Neuronal stem cell (in vitro differentiated cells): ENCODE data around the gene GK.
"Not testable (repeated sequence)": the region's sequence is repeated elsewhere in the genome, so short reads cannot be mapped to it uniquely, and the experiment has no call there.

Experiments used
- DNase-seq: peaks from one replicate; pipeline ENCODE4 v3.0.0-alpha.2; 2013; ENCODE audit warnings: low spot score
- H2AFZ ChIP-seq: one replicate; pipeline ENCODE4 v1.6.1; 2013; ENCODE audit warnings: mild to moderate bottlenecking, low read length, inconsistent platforms
- H2AK5ac ChIP-seq: 2 replicates; pipeline ENCODE4 v1.6.1; 2013; ENCODE audit warnings: low read depth, mild to moderate bottlenecking, inconsistent platforms, low read length, moderate library complexity, mixed read lengths
- H2BK120ac ChIP-seq: 2 replicates; pipeline ENCODE4 v1.6.1; 2013; ENCODE audit warnings: low read depth, mild to moderate bottlenecking, inconsistent platforms, low read length, moderate library complexity, mixed read lengths
- H2BK12ac ChIP-seq: one replicate; pipeline ENCODE4 v1.6.1; 2013; ENCODE audit warnings: low read length, inconsistent platforms
- H2BK15ac ChIP-seq: 2 replicates; pipeline ENCODE4 v1.6.1; 2013; ENCODE audit warnings: mild to moderate bottlenecking, low read length, inconsistent platforms, mixed read lengths
- H2BK5ac ChIP-seq: one replicate; pipeline ENCODE4 v1.6.1; 2013; ENCODE audit warnings: inconsistent platforms, mild to moderate bottlenecking, low read length, moderate library complexity
- H3K14ac ChIP-seq: one replicate; pipeline ENCODE4 v1.6.1; 2013; ENCODE audit warnings: low read length, inconsistent platforms
- H3K18ac ChIP-seq: 2 replicates; pipeline ENCODE4 v1.6.1; 2013; ENCODE audit warnings: low read length, inconsistent platforms
- H3K23ac ChIP-seq: 2 replicates; pipeline ENCODE4 v1.6.1; 2013; ENCODE audit warnings: low read depth, mild to moderate bottlenecking, mixed read lengths, low read length, inconsistent platforms; ENCODE audit not compliant: poor library complexity
- H3K27ac ChIP-seq: replicated peaks from 3 replicates; pipeline ENCODE4 v1.5.1; 2013; ENCODE audit warnings: low read length, inconsistent platforms
- H3K27me3 ChIP-seq, 3 experiments: 2 replicates each; pipeline ENCODE4 v1.6.1; 2013; ENCODE audit warnings: low read length in 3 of 3, mild to moderate bottlenecking in 2 of 3, inconsistent platforms in 1 of 3, low read depth in 1 of 3, mixed read lengths in 1 of 3, moderate library complexity in 1 of 3; ENCODE audit not compliant: control insufficient read depth in 3 of 3, insufficient read depth in 3 of 3
- H3K36me3 ChIP-seq, 2 donors: replicated peaks in 1 of 2; 2 replicates each; pipeline ENCODE4 v1.6.1; 2013; ENCODE audit warnings: low read length in 2 of 2; ENCODE audit not compliant: control insufficient read depth in 2 of 2, insufficient read depth in 2 of 2
- H3K4ac ChIP-seq: 2 replicates; pipeline ENCODE4 v1.6.1; 2013; ENCODE audit warnings: inconsistent platforms, mild to moderate bottlenecking, low read length, moderate library complexity
- H3K4me1 ChIP-seq, 2 donors: 1 replicate in 1 of 2; 2 replicates in 1 of 2; pipeline ENCODE4 v1.6.1; 2013; ENCODE audit warnings: low read length in 2 of 2, low read depth in 1 of 2; ENCODE audit not compliant: control insufficient read depth in 2 of 2, insufficient read depth in 1 of 2
- H3K4me2 ChIP-seq: one replicate; pipeline ENCODE4 v1.6.1; 2013; ENCODE audit warnings: mild to moderate bottlenecking, low read length, inconsistent platforms; ENCODE audit not compliant: insufficient read depth, poor library complexity, severe bottlenecking
- H3K4me3 ChIP-seq, 2 donors: 2 replicates each; pipeline ENCODE4 v1.5.1; 2013; ENCODE audit warnings: low read length in 2 of 2, mild to moderate bottlenecking in 2 of 2, inconsistent platforms in 1 of 2, moderate library complexity in 1 of 2
- H3K79me1 ChIP-seq: one replicate; pipeline ENCODE4 v1.6.1; 2013; ENCODE audit warnings: low read depth, mild to moderate bottlenecking, inconsistent platforms, low read length, moderate library complexity
- H3K9ac ChIP-seq: one replicate; pipeline ENCODE4 v1.6.1; 2013; ENCODE audit warnings: mild to moderate bottlenecking, low read depth, low read length, inconsistent platforms; ENCODE audit not compliant: poor library complexity
- H3K9me3 ChIP-seq, 2 donors: replicated peaks in 1 of 2; 2 replicates each; pipeline versions ENCODE3 to v1.6.1; 2013; ENCODE audit warnings: low read length in 2 of 2, mild to moderate bottlenecking in 2 of 2, inconsistent platforms in 1 of 2, low read depth in 1 of 2, mixed read lengths in 1 of 2, moderate library complexity in 1 of 2; ENCODE audit not compliant: control insufficient read depth in 2 of 2, insufficient read depth in 1 of 2
- H4K8ac ChIP-seq: one replicate; pipeline ENCODE4 v1.6.1; 2013; ENCODE audit warnings: low read depth, mild to moderate bottlenecking, inconsistent platforms, low read length, moderate library complexity
- H4K91ac ChIP-seq: one replicate; pipeline ENCODE4 v1.6.1; 2013; ENCODE audit warnings: low read length, low read depth, mild to moderate bottlenecking, inconsistent platforms; ENCODE audit not compliant: poor library complexity
- WGBS, 2 donors: extraction: QIAGEN DNeasy Blood & Tissue Kit; methylation state at CpG; one replicate each; pipeline ENCODE4 v1.1.7; 2013; ENCODE audit warnings: missing lambda C conversion rate in 2 of 2, mixed read lengths in 1 of 2; ENCODE audit not compliant: insufficient read length in 2 of 2, insufficient replicate concordance in 1 of 2; ENCODE audit errors: extremely low coverage in 2 of 2; 5-methylcytosine and 5-hydroxymethylcytosine counted together

GK gene

DNA sequence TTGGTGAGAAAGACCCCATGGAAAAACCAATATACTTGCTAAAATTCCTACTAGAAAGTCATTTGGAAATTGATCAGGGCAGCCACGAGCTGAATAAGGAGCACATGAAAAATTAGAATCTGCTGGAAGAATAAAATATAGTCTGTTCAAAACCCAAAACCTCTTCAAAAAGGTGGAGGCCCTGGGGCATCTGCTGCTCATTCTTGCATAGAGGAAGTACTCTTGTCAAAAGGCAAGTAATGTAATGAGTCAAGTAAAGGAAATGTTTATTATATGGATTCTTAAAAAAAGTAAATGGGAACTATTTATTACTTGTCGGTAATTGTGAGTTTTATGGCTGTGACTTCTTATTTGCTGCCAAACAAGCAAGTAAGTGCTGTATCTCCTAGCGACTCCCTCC lies 109.5 kb downstream of the GK start:
- H3K4me1 ChIP-seq = no peaks in the 10 kb centered on the region
- WGBS, 2 donors = no CpG with 5 or more reads among the region's 3 CpGs
- no peaks in the 10 kb centered on the region for H3K36me3 ChIP-seq
- H2BK12ac ChIP-seq = no peak overlapping the region
- no peak overlapping the region for H4K8ac ChIP-seq
- H3K9me3 ChIP-seq = no peaks in the 10 kb centered on the region
- H2BK120ac ChIP-seq = no peak overlapping the region
- H2BK5ac ChIP-seq = no peak overlapping the region
- no peak overlapping the region for H4K91ac ChIP-seq
- no peak overlapping the region for H3K4ac ChIP-seq
- H3K27ac ChIP-seq = no peak overlapping the region
- H3K18ac ChIP-seq = no peak overlapping the region
- H3K27me3 ChIP-seq = no peaks in the 10 kb centered on the region
- H3K4me2 ChIP-seq = no peak overlapping the region
- no peak overlapping the region for H3K9ac ChIP-seq
- no peak overlapping the region for H2BK15ac ChIP-seq
- H3K79me1 ChIP-seq = no peaks in the 10 kb centered on the region
- H3K14ac ChIP-seq = no peak overlapping the region
- no peak overlapping the region for H3K4me3 ChIP-seq
- DNase-seq = no peak
- H3K23ac ChIP-seq = no peak overlapping the region
- H2AFZ ChIP-seq = no peak overlapping the region
- no peak overlapping the region for H2AK5ac ChIP-seq

DNA sequence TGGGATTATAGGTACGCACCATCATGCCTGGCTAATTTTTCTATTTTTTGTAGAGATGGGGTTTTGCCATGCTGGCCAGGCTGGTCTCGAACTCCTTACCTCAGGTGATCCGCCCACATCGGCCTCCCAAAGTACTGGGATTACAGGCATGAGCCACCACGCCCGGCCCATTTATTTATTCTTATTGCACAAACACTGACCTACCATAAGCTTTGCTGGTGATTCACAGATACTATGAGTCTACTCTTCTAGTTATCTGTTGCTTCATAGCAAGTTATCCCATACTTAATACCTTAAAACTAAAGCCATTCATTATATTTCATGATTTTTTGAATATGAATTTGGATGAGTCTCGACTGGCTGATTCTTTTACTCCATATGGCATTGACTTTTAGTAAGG lies 120.5 kb downstream of the GK start:
- H3K27ac ChIP-seq, H3K36me3 ChIP-seq, DNase-seq, H3K14ac ChIP-seq, H2BK15ac ChIP-seq, H2BK120ac ChIP-seq, H4K91ac ChIP-seq, H3K4me1 ChIP-seq, H2BK12ac ChIP-seq, H3K9me3 ChIP-seq, H3K18ac ChIP-seq, H3K27me3 ChIP-seq, H2BK5ac ChIP-seq, H3K9ac ChIP-seq, H3K79me1 ChIP-seq, H2AK5ac ChIP-seq, H3K4ac ChIP-seq, H3K4me3 ChIP-seq, H4K8ac ChIP-seq, H3K23ac ChIP-seq, H2AFZ ChIP-seq, H3K4me2 ChIP-seq: not testable (repeated sequence)
- whole genome bisulfite sequencing, 2 donors = no CpG with 5 or more reads among the region's 7 CpGs

- H3K4me3 ChIP-seq = no peak overlapping the region
- no peak overlapping the region for H3K4ac ChIP-seq
- H2BK120ac ChIP-seq = no peak overlapping the region
- no peak overlapping the region for H3K4me2 ChIP-seq
- H2BK5ac ChIP-seq = no peak overlapping the region
- H2BK12ac ChIP-seq = no peak overlapping the region
- no peak for DNase-seq
- no peak overlapping the region for H2AK5ac ChIP-seq
- H2AFZ ChIP-seq = no peak overlapping the region
- H3K9ac ChIP-seq = no peak overlapping the region
- H3K14ac ChIP-seq = no peak overlapping the region
- no peak overlapping the region for H4K91ac ChIP-seq
- H3K18ac ChIP-seq = no peak overlapping the region
- no peaks in the 10 kb centered on the region for H3K27me3 ChIP-seq
- no peak overlapping the region for H4K8ac ChIP-seq
- H3K4me1 ChIP-seq = no peaks in the 10 kb centered on the region
- no peaks in the 10 kb centered on the region for H3K9me3 ChIP-seq
- no peaks in the 10 kb centered on the region for H3K36me3 ChIP-seq
- H3K27ac ChIP-seq = no peak overlapping the region
- H3K23ac ChIP-seq = no peak overlapping the region
- peaks cover 1% of the 10 kb centered on the region for H3K79me1 ChIP-seq
- H2BK15ac ChIP-seq = no peak overlapping the region
Measured at GRCh38 chrX:30777575-30777974, 124.4 kb downstream of the GK start.

- Histone ChIP-seq H3K4ac (no peak overlapping the region), H3K27ac (no peak overlapping the region)
Measured at GRCh38 chrX:30779453-30780030, 126.3 kb downstream of the GK start.

More at GRCh38 chrX:30779453-30780030, 126.3 kb downstream of the GK start:
- no peak overlapping the region for H3K23ac ChIP-seq
- no peaks in the 10 kb centered on the region for H3K4me1 ChIP-seq
- no peak overlapping the region for H2AFZ ChIP-seq
- H4K91ac ChIP-seq = no peak overlapping the region
- no peaks in the 10 kb centered on the region for H3K36me3 ChIP-seq
- no peaks in the 10 kb centered on the region for H3K27me3 ChIP-seq
- H2BK15ac ChIP-seq = no peak overlapping the region
- H2BK12ac ChIP-seq = no peak overlapping the region
- H3K9ac ChIP-seq = no peak overlapping the region
- DNase-seq = no peak
- H4K8ac ChIP-seq = no peak overlapping the region
- H2AK5ac ChIP-seq = no peak overlapping the region
- no CpG with 5 or more reads among the region's 19 CpGs for WGBS, 2 donors
- no peak overlapping the region for H3K4me3 ChIP-seq
- H3K18ac ChIP-seq = no peak overlapping the region
- no peak overlapping the region for H3K4me2 ChIP-seq
- no peak overlapping the region for H2BK5ac ChIP-seq
- H3K79me1 ChIP-seq = peaks cover 1% of the 10 kb centered on the region
- H3K9me3 ChIP-seq = no peaks in the 10 kb centered on the region
- no peak overlapping the region for H3K14ac ChIP-seq
- H2BK120ac ChIP-seq = no peak overlapping the region
